ENCODE data around the gene CLCN2. TPM values are rescaled to one million over a fixed set of nuclear protein-coding genes. Genes with fewer than 3 reads are reported as not detected.

Gene CLCN2
- total RNA-seq, 4 donors from 2014 or later: 1.7 to 6.0 (median 4.0) TPM

DNA sequence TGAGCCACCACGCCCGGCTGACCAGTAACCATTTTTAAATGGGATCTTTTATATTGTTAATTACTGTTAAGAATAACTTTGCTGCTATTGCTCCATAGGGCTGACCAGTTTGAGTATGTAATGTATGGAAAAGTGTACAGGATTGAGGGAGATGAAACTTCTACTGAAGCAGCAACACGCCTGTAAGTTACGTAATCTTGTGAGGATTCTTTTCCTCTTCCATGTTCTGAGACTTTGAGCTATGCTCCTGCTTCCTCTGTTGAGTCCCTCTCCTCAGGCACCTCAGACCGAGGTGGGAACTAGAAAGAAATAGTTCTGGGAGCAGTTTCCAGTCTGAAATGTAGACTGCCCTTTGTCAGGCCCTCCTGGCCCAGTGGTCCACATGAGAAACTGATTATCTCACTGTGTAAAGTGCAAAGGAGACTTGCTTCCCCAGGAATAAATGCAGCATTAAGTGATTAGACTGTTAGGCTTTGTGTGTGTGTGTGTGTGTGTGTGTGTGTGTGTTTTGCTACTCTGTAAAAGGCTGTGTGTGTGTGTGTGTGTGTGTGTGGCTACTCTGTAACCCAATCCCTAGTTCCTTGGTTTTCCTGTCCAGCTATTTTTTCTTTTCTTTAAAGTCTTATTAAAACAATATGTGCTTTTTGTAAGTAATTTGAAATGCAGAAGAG lies 5.3 kb upstream of the CLCN2 start:
- DNase-seq (ENCODE audit: low spot score in 2 of 2): no peak
- TF ChIP-seq POLR2A (IDR thresholded peaks at IDR 0.05): no peak
- TF ChIP-seq, protein P1, sequence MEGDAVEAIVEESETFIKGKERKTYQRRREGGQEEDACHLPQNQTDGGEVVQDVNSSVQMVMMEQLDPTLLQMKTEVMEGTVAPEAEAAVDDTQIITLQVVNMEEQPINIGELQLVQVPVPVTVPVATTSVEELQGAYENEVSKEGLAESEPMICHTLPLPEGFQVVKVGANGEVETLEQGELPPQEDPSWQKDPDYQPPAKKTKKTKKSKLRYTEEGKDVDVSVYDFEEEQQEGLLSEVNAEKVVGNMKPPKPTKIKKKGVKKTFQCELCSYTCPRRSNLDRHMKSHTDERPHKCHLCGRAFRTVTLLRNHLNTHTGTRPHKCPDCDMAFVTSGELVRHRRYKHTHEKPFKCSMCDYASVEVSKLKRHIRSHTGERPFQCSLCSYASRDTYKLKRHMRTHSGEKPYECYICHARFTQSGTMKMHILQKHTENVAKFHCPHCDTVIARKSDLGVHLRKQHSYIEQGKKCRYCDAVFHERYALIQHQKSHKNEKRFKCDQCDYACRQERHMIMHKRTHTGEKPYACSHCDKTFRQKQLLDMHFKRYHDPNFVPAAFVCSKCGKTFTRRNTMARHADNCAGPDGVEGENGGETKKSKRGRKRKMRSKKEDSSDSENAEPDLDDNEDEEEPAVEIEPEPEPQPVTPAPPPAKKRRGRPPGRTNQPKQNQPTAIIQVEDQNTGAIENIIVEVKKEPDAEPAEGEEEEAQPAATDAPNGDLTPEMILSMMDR (IDR thresholded peaks at IDR 0.05): no peak
- 85 to 88% methylated on average over 5 of the region's 5 CpGs for WGBS, 2 donors
- intact Hi-C loops (cut with DNase I; ENCODE audit: low total_unique reads): no loop called here
- H3K4me3 ChIP-seq (ENCODE audit: low read depth, poor library complexity, severe bottlenecking): no peak overlapping the region

DNA sequence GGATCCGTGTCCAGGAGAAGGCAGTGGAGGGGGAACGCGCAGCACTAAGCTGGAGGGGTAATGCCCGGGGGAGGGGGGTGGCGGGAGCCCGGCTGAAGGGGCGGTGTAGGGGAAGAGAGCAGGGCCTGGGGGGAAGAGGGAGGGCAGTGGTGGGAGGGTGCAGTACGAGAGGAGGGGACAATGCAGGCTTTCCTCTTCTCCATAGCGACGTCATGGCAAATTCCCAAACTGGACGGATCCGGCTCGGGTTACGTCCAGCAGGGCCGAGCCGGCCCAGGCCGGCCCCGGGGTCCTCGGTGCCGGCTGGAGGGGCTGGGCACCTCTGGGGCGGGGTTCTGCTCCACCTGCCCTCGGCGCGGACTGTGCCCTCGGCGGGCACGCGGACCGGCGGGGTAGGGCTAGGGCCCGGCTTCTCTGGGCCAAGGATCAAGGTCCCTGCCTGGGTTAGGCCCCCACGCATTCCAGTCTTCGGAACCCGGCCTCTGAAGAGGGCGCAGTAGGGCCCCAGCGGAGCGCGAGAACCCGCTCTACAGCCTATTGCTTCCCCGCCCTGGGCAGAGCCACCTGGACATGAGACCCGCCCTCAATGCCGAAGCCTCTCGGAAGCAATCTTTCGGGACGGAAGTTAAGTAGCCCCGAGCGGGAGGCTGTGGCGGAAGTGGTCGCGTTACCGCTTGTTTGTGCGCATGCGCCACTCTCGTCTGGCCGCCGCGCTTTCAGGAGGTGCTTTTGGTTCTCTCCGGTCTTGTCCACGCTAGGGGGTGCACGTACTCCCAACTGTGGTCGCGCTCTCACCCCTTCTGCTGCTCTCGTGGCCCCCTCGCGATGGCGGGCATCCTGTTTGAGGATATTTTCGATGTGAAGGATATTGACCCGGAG lies 1.5 kb upstream of the CLCN2 start:
- peak overlapping the region; percentile 69 for H3K4me3 ChIP-seq (ENCODE audit: low read depth, poor library complexity, severe bottlenecking)
- DNase-seq (ENCODE audit: low spot score in 2 of 2): peak; percentile 95 to 99
- 0 to 1% methylated on average over 39 to 56 of the region's 68 CpGs for WGBS, 2 donors
- no peak for TF ChIP-seq POLR2A (IDR thresholded peaks at IDR 0.05)
- TF ChIP-seq, protein P1 (IDR thresholded peaks at IDR 0.05): peak in 1 of 3 donors; percentile 42
- intact Hi-C loops (cut with DNase I; ENCODE audit: low total_unique reads): loop anchor here (5.0 kb wide), 1 partner anchor 104 kb away; no protein-coding TSS in a partner anchor

DNA sequence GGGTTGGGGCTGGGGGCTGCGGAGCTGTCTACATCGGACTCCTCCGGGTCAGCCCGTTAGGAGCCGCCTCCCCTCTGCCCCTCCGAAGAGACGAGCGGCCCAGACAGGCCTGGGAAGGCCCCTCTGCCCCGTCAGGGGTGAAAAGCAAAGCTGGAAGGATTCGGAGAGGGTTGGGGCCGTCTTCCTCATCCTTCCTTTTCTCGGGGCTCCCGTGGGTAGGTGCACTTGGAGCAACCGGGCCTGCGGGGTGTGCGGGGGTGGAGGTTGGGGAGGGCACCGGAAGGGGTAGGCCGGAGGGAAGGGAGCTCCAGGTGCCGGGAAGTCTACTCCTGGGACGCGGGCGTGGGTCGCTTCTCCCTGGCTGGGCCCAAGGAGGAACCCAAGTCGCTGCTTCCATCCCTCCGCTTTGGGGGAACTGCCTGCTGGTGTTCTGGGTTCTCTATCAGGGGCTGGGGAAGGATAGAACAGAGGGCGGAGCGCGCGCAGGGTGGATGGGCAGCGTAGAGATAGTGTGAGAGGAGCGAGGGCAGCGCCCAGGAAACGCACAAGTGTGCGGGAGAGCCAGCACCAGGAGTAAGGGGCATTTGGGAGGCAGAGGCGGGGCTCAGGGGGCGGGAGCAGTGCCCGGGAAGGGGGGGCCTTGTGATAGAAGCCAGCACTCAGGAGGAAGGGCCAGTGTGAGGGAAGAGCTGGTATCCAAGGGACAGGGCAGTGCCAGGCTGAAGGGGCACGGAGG lies 695 bp upstream of the CLCN2 start:
- TF ChIP-seq, protein P1 (IDR thresholded peaks at IDR 0.05): no peak
- no peak for TF ChIP-seq POLR2A (IDR thresholded peaks at IDR 0.05)
- WGBS, 2 donors: 0% methylated on average over 33 to 38 of the region's 38 CpGs
- H3K4me3 ChIP-seq (ENCODE audit: low read depth, poor library complexity, severe bottlenecking): peak overlapping the region; percentile 69
- DNase-seq (ENCODE audit: low spot score in 2 of 2): peak; percentile 59 to 94
- intact Hi-C loops (cut with DNase I; ENCODE audit: low total_unique reads): loop anchor here (5.0 kb wide), 1 partner anchor 105 kb away; no protein-coding TSS in a partner anchor

DNA sequence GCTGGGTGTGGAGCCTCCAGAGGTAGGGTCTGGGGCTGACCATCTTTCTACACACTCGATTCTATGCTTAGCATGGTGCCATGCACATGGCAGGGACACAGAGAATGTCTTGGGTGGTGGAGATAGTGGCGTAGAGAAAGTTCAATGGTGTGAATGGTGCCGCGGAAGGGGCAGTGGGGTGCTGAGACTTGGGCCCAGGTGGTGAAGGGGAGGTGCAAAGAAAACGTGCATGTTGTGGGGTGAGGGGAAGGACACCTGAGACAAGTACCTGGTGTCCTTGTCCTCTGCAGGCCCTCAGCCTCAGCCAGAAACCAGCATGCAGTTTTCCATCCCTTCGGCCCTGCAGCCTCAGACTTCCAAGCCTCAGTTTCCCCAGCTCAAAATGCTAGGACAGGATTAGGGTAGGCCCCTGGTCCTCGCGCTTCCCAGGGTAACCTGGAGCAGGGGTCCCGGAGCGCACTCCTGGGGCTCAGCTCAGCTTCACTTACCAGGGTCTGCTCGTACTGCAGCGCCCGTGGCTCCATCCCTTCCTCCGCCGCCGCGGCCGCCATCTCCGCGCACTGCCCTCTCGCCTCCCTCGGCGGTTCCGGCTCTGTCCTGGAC lies 375 bp downstream of the CLCN2 start:
- DNase-seq (ENCODE audit: low spot score in 2 of 2): no peak
- 9 to 34% methylated on average over 6 to 22 of the region's 24 CpGs for WGBS, 2 donors
- peak overlapping the region; percentile 69 for H3K4me3 ChIP-seq (ENCODE audit: low read depth, poor library complexity, severe bottlenecking)
- no peak for TF ChIP-seq POLR2A (IDR thresholded peaks at IDR 0.05)
- TF ChIP-seq, protein P1 (IDR thresholded peaks at IDR 0.05): no peak
- intact Hi-C loops (cut with DNase I; ENCODE audit: low total_unique reads): loop anchor here (5.0 kb wide), 1 partner anchor 106 kb away; no protein-coding TSS in a partner anchor
